OCI-M2 (cell line): Measurements from ENCODE around the gene MIA2.

Experiments
- DNase-seq: peaks from one replicate; lab custom pipeline; 2025; ENCODE audit not compliant: unreplicated experiment; lab: John Stamatoyannopoulos, UW

MIA2 gene

GRCh38 chr14:39432619-39433451, 199.1 kb downstream of the MIA2 start:
- no peak for DNase-seq

DNA sequence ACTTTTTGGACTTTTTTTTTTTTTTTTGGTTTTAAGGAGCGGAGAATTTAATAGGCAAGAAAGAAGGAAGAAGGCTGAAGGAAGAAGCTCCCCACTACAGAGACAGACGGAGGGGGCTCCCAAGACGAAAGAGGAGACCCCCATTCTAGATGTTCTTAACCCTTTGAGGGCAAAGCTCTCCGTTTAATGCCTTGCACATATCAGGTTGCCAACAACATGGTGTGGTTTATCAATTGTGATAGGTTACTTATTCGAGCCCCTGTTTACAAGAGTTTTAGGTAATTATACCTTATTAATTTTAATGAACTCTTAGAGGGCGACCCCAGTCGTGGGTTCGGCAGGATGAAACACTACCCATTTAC, 199.7 kb downstream of the MIA2 start:
- DNase-seq = no peak

DNA sequence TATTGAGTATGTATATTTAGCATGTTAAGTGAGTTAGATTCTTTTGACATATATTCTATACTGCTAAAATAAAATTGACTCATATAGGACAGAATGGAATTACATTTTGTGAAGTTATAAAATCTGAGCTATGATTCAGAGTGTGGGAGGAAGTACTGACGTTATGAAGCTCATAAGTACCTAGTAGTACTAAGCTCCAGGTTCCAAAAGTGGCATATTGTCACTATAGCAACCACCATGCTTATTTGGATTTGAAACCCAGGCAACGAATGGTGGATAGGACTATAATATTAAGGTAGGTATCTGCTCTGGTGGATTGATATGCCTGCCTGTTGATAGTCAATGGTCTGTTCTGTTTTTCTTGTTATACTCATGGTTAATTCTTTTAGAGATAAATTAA, 200.7 kb downstream of the MIA2 start:
- no peak for DNase-seq

DNA sequence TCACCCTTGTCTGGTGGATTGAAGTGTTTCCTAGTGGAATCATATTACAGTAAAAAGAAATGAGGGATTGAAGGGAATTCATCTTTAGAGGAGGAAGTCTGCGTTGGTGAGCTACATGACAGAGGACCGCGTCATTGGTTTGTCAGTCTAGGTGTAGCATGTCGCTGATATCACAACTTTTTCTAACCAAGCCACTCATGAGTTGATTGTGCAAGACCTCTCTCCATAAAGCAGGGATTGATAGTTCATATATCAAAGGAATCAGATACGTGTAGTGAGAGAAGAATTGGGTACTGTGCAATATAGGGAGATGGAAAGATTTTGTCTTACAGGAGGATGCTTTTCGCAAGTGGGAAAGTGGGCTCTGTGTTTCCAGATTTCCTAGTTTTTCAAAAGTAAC, 201.5 kb downstream of the MIA2 start:
- DNase-seq = no peak
